Psoas muscle (tissue), 8 donors: ENCODE data around the gene PTPN22. TPM values are rescaled to one million over a fixed set of nuclear protein-coding genes. Genes with fewer than 3 reads are reported as not detected.

Experiments used
- ATAC-seq, 4 donors: fragments of 200-7000 bp; cut with Tn5 transposase; one replicate each; pipeline ENCODE4 v1.9.1; 2020; ENCODE audit warnings: moderate library complexity in 3 of 4, mild to moderate bottlenecking in 2 of 4
- DNase-seq, 2 donors: peaks; one replicate each; pipeline ENCODE4 v3.0.0-alpha.2; 2020
- H3K27ac ChIP-seq: fragments of 200-600 bp; one replicate; pipeline ENCODE4 v1.8.0; 2022
- H3K27me3 ChIP-seq, 3 donors: fragments of 200-600 bp in 1 of 3; one replicate each; pipeline versions ENCODE4 v1.6.1 to v1.8.0; 2013 to 2022; ENCODE audit warnings: low read length in 2 of 3, mild to moderate bottlenecking in 2 of 3, moderate library complexity in 1 of 3; ENCODE audit not compliant: insufficient read depth in 3 of 3
- H3K36me3 ChIP-seq, 2 donors: fragments of 200-600 bp in 1 of 2; one replicate each; pipeline versions ENCODE4 v1.6.1 to v1.8.0; 2013 to 2022; ENCODE audit warnings: low read depth in 1 of 2, mild to moderate bottlenecking in 1 of 2, moderate library complexity in 1 of 2; ENCODE audit not compliant: insufficient read depth in 1 of 2
- H3K4me1 ChIP-seq: fragments of 200-600 bp; one replicate; pipeline ENCODE4 v1.8.0; 2022
- H3K4me3 ChIP-seq: fragments of 200-600 bp; one replicate; pipeline ENCODE4 v1.8.0; 2022; ENCODE audit warnings: mild to moderate bottlenecking
- H3K9me3 ChIP-seq: fragments of 200-600 bp; one replicate; pipeline ENCODE4 v1.8.0; 2022
- WGBS, 3 donors: extraction: QIAGEN DNeasy Blood & Tissue Kit; methylation state at CpG; one replicate each; pipeline versions ENCODE4 v1.1.6 to v1.1.7; 2013; 5-methylcytosine and 5-hydroxymethylcytosine counted together
- intact Hi-C, 2 donors: fragments of 100-400 bp; cut with DNase I; formaldehyde crosslinking; loops; one replicate each; pipeline versions ENCODE4 v1.11.0 to v1.14.2; 2022
- polyA plus RNA-seq, 3 donors: library from polyadenylated mRNA; stranded (reverse); fragments of 200-250 nt; gene quantifications; one replicate each; pipeline ENCODE4 v1.2.3, GENCODE V29; 2013
- total RNA-seq, 4 donors: library from RNA; stranded (reverse); fragmentation: NEBNext Ultra II Directional in 2 of 4; extraction: Animal tissue kit (Norgen Biotek cat#: 25700) in 2 of 4; gene quantifications; one replicate each; pipeline versions ENCODE4 v1.2.1 to v1.2.4, GENCODE V29; 2021 to 2023
- TF ChIP-seq, protein P1 (sequence below): fragments of 200-600 bp; IDR thresholded peaks from one replicate; pipeline ENCODE4 v1.8.0; 2022; ENCODE audit warnings: antibody characterized with exemption
- donor health status: healthy with polysubstance abuse.
- donor health status: DM: no; HTN: no; CAD: no; lungs with moderate emphysema.
- donor health status: Bipolar disorder and iron deficiency.
- donor health status: healthy.
- donor health status: DM: yes; HTN: yes; CAD: no.
- donor health status: DM: no; HTN: no; CAD: no.
- donor health status: DM: no; HTN: no; CAD: no.
- donor health status: DM: yes; HTN: yes; CAD: no.

PTPN22 gene
- total and polyA plus RNA-seq, 7 donors, result 0.10 to 0.71 (median 0.39) TPM

GRCh38 chr1:113861641-113862040, 9.9 kb downstream of the PTPN22 start:
- Histone ChIP-seq H3K9me3 (no peaks in the 10 kb centered on the region), H3K4me3 (no peak overlapping the region), H3K4me1 (no peaks in the 10 kb centered on the region), H3K36me3 (no peaks in the 10 kb centered on the region), H3K27ac (no peak overlapping the region), H3K27me3 (no peaks in the 10 kb centered on the region)
- TF ChIP-seq, protein P1, sequence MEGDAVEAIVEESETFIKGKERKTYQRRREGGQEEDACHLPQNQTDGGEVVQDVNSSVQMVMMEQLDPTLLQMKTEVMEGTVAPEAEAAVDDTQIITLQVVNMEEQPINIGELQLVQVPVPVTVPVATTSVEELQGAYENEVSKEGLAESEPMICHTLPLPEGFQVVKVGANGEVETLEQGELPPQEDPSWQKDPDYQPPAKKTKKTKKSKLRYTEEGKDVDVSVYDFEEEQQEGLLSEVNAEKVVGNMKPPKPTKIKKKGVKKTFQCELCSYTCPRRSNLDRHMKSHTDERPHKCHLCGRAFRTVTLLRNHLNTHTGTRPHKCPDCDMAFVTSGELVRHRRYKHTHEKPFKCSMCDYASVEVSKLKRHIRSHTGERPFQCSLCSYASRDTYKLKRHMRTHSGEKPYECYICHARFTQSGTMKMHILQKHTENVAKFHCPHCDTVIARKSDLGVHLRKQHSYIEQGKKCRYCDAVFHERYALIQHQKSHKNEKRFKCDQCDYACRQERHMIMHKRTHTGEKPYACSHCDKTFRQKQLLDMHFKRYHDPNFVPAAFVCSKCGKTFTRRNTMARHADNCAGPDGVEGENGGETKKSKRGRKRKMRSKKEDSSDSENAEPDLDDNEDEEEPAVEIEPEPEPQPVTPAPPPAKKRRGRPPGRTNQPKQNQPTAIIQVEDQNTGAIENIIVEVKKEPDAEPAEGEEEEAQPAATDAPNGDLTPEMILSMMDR, result no peak
- 82 to 87% (median 85%) methylated on average over 5 of the region's 5 CpGs for WGBS, 3 donors
- DNase-seq, result no peak
- intact Hi-C loops, result no loop called here
- no peak for ATAC-seq

GRCh38 chr1:113860891-113861290, 10.6 kb downstream of the PTPN22 start:
- WGBS, 3 donors, result 62 to 72% (median 68%) methylated on average over 3 of the region's 3 CpGs
- TF ChIP-seq, protein P1, result no peak
- intact Hi-C loops, result no loop called here
- DNase-seq (no peak), ATAC-seq (no peak)
- H3K27me3 ChIP-seq, result no peaks in the 10 kb centered on the region
- no peaks in the 10 kb centered on the region for H3K36me3 ChIP-seq
- no peak overlapping the region for H3K27ac ChIP-seq
- no peaks in the 10 kb centered on the region for H3K9me3 ChIP-seq
- no peaks in the 10 kb centered on the region for H3K4me1 ChIP-seq
- H3K4me3 ChIP-seq, result no peak overlapping the region

DNA sequence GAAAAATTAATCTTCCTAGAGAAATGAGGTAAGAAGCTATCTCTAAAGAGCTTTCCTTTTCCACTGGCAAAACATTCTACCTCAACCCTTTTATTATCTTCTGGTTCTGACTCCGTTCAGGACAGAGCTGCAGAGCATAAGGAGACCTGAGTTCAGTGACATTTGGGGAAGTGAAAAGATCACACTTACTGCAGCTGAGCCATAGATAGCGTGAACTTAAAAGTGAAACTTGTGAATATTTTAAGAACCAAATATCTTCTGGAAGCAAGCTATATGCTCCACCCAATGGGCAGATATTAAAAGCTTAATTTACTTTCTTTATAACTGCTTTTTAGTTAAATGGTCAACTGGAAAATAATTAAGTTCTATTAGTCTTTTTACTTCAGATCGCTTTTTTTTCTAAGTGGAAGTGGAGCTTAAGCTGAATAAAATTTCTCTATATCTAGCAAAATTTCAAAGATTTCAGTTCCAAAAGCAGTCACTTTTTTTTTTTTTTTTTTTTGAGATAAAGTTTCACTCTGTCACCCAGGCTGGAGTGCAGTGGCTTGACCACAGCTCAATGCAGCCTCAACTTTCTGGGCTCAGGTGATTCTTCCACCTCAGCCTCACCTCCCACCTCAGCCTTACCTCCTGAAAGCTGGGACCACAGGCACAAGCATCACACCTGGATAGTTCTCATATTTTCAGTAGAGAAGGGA, 11.9 kb downstream of the PTPN22 start:
- intact Hi-C loops, result no loop called here
- WGBS, 3 donors, result 63 to 72% (median 66%) methylated on average over 3 of the region's 3 CpGs
- Histone ChIP-seq H3K27ac (no peak overlapping the region), H3K4me3 (no peak overlapping the region), H3K4me1 (no peaks in the 10 kb centered on the region), H3K9me3 (no peaks in the 10 kb centered on the region), H3K36me3 (no peaks in the 10 kb centered on the region), H3K27me3 (no peaks in the 10 kb centered on the region)
- TF ChIP-seq, protein P1, result no peak
- DNase-seq, result no peak
- ATAC-seq, result no peak

DNA sequence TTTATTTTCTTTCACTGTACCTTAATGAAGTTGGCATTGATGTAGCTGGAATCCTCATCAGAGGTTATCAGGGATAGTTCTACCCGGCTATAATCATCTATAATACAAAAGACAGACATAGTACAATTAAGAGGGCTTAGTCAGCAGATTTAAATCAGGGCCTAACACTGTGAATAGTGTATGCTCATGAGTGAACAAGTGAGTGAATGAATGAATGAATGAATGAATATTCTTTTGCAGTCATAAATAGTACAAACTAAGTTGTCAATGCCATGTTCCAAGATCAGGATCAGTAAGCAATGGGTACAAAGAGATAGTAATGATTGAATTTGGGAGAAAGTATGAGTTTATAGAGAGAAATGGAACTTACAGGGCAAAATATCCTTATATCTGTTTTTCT, 12.5 kb downstream of the PTPN22 start:
- DNase-seq, result no peak
- intact Hi-C loops, result no loop called here
- no peaks in the 10 kb centered on the region for H3K9me3 ChIP-seq
- H3K27ac ChIP-seq, result no peak overlapping the region
- WGBS, 3 donors, result 80 to 97% (median 86%) methylated on average over 1 of the region's 1 CpG
- H3K27me3 ChIP-seq, result no peaks in the 10 kb centered on the region
- ATAC-seq, result no peak
- no peaks in the 10 kb centered on the region for H3K36me3 ChIP-seq
- H3K4me1 ChIP-seq, result no peaks in the 10 kb centered on the region
- no peak overlapping the region for H3K4me3 ChIP-seq
- TF ChIP-seq, protein P1, result no peak

- Histone ChIP-seq H3K9me3 (no peaks in the 10 kb centered on the region), H3K27ac (no peak overlapping the region), H3K27me3 (no peaks in the 10 kb centered on the region), H3K4me3 (no peak overlapping the region), H3K4me1 (no peaks in the 10 kb centered on the region), H3K36me3 (no peaks in the 10 kb centered on the region)
- intact Hi-C loops, result no loop called here
- TF ChIP-seq, protein P1, result no peak
- no peak for ATAC-seq
- no peak for DNase-seq
- 74 to 87% (median 83%) methylated on average over 3 of the region's 3 CpGs for WGBS, 3 donors
These were observed 13.1 kb downstream of the PTPN22 start for GRCh38 chr1:113858418-113858817.
